GM19468 (cell line): ENCODE results near the gene AMMECR1.
"Not testable (repeated sequence)": the region's sequence is repeated elsewhere in the genome, so short reads cannot be mapped to it uniquely, and the experiment has no call there.

Experiments used
- ATAC-seq: cut with Tn5 transposase; IDR thresholded peaks from one replicate; pipeline ENCODE4 v1.9.1; 2021; ENCODE audit warnings: mild to moderate bottlenecking, moderate library complexity, moderate number of reproducible peaks; ENCODE audit not compliant: unreplicated experiment; ENCODE audit errors: extremely low read depth

The AMMECR1 gene

DNA sequence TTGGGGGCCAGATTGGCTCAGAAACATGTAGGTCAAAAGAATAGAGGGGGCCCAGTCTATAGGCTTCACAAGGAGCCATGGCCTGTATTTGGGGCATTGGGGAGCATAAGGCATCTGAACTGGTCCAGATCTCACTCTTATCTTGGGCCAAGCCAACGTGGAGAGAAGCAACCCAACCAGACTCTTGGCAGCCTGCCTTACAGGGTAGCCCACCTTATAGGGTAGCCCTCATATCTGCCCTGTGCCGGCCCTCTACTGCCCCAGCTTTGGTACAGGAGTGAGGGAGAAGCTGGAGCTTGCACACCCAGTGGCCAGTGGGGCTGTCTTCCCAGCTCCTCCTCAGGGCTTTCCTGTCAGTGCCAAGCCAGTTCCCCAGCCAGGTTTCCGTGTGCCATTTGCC lies 142.2 kb downstream of the AMMECR1 start:
- ATAC-seq: no peak

DNA sequence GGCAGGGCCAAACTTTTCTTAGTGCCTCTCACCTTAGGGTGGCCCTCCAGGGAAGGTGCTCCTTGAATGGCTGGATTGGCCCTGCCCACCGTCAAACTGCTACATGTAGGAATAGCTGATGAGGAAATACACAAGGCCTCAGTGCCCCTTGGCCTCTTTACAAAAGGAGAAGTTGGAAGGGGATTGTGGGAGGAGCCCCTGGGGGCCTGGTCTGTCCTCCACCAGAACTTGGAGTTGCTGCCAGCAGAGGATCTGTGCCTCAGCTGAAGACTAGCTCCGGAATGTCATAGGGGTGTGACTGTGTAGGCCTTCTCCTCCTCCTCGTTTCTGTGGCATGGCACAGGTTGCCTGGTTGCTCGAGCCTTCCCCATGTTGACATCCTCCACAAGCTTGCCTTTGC lies 142.7 kb downstream of the AMMECR1 start:
- no peak for ATAC-seq

DNA sequence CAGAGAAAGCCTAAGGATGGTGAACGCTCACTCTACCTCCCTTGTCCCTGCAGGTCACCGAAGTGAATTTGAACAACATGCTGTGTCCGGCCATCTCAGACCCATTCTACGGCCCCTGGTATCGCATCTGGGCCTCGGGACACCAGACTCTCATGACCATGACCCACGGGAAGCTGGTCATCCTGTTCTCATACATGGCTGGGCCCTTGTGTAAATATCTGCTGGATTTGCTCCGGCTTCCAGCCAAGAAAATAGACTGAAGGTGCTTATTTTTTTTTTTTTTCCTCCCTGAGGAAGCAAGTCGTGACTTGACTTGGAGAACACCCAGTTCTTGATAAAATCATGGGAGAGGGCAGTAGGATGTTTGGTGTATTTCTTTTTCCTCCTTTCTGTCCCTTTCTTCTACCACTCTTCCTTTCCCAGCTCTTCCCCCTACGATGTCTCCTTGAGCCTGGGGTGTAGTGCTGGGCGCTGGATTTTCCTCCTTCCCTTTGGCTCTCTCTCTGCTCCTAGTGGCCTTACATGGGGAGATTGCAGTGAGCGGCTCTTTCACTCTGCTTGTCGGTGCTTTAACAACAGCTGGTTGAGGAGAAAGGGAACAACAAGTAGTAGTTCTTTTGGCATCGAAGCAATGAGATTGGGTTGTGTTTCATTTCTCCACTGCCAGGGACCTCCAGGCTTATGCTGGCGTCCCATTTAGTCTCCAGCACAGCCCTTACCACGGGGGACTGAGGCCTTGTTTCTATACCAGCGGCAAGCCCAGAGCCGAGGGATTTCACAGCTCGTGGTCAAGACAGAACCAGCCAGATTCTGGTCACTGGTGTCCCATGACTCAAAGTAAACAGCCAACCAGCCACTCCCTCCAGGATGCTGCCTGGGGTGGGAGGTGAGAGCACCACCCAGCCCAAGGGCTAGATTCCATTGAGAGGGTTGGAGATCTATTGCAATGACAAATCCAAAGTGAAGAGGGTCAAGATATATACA lies 144.4 kb downstream of the AMMECR1 start:
- no peak for ATAC-seq

DNA sequence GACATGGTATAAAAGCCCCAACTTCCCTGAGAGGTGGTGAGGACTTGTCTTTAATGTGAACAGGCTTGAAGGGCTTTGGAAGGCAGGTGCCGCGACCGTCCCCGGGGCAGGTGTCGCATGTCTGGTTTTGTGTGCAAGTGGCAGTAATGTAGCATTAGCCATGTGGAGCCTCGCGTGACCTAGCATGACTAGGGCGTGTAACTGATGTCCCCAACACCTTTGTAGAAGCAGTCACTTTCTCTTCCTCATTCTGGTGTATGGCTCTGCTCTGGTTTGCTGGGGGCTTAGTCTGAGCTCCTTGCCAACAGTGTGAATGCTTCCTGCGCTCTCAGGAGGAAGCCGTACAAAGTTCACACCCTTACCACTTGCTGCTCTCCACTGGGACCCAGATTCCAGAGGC lies 145.7 kb downstream of the AMMECR1 start:
- peak; percentile 98 for ATAC-seq

DNA sequence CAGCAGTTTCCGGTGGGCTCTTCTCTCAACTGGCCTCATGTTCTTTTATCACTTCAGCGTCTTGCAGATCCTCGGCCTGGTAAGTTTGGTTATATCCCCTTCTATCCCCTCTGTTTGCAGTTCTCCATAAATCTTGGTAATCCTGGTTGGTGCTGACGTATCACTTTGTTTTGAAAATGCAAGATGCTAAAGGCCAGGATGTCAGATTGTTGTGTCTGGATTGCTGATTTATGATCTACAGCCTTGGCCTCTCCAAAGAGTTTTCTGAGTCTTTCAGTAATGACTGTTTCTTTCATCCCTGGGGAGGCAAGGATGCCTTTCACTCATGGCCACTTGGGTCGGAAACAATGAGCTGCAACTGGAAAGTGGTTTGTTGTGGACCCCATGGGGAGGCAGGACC lies 146.4 kb downstream of the AMMECR1 start:
- ATAC-seq: no peak

DNA sequence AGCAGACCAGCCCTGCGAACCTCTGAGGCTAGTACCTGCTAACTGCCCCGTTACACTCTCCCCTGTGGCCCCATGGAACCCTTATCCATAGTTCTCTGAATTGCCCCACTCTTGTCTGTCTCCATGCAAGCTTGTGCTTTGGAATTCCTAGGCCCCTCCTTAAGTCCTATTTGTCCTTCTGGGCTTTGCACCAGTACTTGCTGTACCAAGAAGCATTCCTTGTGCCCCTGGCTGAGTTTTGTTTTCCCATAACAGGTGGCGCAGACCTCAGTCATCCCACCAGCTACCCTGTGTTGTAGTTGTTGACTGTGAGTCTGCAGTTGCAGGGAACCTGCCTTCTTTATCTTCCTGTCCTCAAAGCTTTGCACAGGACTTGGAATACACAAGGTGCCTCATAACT lies 147.9 kb downstream of the AMMECR1 start:
- ATAC-seq: no peak

DNA sequence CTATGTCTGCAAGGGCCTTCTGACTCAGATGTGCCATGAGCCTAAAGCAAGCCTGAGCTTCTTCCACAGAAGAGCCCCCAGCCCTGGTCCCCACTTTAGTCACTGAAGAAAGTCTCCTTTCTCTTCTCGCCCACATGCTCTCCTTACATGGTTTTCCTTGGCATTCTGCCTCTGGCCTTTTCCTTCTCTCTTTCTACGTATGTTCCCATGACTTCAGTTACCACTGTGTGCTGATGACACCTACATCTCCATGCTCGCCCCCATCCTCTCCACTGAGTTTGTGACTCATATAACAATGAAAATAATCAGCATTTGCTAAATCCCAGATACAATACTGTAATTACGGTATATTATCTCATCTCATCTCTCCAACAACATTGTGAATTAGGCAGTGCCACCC lies 149.3 kb downstream of the AMMECR1 start:
- no peak for ATAC-seq

DNA sequence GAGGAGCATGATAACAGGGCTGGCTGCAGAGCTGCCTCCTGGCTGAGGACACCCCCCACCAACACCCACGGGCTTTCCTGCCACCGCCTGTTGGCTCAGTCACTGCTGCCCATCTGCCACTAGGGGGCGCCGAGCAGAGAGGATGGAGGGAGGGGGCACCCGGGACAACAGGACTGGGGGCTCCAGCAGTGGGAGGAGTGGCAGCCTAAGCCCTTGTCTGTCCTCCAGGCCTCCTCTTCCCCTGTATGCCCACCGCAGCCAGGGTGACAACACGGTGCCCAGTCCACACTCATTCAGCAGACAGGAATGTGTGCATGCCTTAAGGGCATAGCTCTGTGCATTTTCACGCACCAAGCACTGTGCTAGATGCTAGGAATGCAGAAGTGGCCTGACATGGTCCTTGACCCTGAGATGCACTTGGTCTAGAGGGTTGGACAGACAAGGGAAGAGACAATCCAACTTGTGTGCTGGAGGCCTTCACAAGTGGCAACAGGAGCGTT lies 149.9 kb downstream of the AMMECR1 start:
- ATAC-seq: no peak

DNA sequence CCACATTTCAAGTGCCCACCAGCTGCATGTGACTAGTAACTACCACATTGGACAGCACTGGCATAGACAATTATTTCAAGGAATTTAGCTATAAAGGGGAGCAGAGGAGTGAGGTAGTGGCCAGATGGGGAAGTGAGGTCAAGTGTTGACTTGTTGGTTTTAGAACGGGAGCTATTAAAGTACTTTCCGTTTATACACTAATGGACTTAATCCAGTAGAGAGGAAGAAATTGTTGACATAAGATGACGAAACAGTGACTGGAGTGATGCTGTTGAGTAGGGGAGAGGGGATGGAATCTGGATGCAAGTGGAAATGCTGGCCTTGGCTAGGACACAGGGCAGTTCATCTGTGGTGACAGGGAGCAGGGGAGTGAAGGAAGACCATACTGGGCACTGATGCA lies 154.4 kb downstream of the AMMECR1 start:
- no peak for ATAC-seq

DNA sequence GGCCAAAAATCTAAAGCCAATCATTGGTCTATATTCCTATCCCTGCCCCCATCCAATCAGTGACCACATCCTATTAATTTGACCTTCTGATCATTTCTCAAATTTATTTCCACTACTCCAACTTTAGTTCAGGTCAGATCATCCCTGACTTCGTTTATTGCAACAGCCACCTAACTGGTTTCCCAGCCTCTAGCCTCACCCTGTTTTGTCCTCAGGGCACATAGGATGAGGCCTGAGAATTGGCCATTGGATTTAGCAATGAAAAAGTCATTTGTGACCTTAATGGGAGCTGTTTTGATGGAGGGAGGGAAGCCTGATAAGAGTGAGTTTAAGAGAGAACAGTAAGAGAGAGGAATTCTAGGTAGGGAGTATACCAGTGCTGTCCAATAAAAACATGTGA lies 155.0 kb downstream of the AMMECR1 start:
- no peak for ATAC-seq

DNA sequence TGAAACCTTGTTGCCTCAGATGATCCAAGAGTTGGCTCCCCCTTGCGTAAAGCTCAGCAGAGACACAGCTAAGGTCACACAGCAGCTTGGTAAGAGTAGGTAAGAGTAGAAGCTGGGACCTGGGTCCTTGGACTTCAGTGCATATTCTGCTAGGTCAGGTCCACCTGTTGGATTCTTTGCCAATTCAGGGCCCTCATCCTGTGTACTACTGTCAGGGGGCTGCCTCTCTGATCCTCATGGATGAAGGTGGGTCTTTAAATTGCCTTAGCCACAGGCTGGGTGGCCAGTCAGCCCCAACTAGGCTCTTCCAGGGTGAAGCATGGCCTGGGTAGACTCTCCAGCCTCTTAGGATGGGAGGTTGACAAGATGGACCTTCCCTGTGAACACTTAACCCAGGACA lies 155.8 kb downstream of the AMMECR1 start:
- ATAC-seq: no peak

DNA sequence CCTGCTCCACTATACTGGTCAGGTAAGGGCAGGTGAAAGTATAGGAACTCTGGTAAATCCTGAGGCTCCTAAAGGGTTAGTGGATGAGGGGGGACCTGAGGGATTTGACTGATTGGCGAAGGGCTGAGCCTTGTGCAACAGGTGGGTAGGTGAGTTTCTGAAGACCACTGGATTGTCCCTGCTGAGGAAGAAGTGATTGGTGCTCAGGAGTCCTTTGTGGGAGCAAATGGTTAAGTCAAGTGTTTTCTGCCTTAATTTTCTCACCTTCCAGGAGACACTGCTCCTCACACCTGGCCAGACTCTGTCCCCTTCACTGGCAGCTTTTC lies 156.6 kb downstream of the AMMECR1 start:
- ATAC-seq: no peak

DNA sequence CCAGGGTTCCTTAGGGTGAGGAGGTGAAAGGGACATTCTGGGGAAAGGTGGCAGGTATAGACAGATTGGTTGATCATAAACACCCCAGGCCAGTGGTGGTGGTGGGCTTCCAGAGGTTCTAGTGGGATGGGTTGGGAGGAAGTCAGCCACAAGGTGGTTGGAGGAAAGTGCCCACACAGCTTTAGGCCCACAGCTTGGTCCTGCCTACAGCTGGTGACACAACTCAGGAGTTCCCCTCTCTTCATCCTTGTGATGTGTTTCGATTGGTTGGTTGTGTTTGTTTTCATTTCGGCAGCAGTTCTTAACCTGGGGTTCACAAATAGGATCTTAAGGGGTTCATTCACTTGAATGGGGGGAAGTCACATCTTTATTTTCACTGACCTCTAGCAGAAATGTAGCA lies 158.0 kb downstream of the AMMECR1 start:
- no peak for ATAC-seq

DNA sequence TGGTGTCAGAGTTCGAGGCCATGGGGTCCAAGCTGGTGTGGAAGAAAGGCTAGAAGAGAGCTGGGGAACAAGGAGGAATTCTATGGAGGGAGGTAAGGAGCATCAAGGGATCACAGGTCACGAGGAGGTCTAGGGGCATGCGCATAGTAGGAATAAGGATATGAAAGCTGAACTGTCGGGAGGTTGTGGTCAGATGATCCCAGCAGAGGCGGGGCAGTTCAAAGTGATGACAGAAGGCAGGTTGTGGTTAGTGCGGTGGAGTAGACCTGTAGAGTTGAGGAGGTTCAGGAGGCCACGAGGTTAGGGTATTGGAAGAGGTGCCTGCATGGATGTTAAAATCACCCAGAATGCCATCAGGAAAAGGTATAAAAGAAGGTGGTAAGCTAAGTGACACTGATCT lies 158.7 kb downstream of the AMMECR1 start:
- ATAC-seq: no peak

DNA sequence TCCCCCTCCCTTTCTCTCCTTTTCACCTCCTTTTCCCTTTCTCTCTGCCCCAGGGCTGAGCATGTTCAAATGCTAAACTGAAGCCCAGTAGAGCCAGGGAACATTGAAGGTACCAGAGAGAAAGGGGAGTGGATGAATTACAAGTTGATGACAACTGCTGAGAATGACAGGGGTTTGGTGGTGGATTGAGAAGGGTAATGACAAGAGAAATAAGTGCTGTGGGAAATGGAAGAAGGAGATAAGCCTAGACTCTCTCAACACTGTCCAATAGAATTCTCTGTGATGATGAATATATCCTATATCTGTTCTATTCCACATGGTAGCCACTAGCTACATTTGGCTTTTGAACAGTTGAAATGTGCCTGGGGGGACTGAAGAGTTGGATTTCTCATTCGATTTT lies 160.4 kb downstream of the AMMECR1 start:
- ATAC-seq: no peak

DNA sequence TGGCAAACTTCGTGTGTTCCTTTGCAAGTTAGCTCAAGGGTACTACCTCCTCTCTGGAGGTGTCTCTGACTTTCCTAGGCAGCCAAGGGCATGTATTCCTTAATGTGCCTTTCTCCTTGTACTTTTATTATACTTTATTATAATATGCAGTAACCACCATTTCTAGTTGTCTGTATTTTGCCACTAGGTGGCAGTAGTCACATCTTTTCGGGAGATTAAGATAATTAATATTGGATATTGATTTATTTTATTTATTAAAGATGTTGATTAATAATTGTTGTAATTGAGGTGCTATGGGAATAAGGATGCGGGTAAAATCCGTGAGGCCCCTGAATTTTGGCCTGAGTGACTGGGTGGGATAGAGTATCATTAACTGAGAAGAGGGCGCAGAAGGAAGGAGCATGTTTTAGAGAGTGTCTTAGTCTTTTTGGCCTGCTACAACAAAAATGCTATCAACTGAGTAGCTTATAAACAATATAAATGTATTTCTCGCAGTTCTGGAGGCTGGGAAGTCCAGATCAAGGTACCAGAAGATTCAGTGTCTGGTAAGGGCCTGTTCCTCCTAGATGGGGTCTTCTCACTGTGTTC lies 161.6 kb downstream of the AMMECR1 start:
- no peak for ATAC-seq

DNA sequence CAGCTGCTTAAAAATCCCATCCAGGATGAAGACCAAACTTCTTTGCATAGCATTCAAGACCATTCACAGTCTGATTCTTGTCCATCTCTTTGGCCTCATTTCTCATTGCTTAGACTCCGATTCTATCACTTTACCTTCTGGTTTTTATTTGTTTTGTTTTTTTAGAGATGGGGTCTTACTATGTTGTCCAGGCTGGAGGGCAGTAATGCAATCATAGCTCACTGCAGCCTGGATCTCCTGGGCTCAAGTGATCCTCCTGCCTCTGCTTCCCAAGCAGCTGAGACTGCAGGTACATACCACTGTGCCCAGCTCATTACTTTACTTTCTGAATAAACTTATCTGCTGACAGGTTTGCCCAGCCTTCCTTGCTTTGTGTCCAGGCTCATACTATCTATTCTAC lies 162.1 kb downstream of the AMMECR1 start:
- ATAC-seq: no peak

DNA sequence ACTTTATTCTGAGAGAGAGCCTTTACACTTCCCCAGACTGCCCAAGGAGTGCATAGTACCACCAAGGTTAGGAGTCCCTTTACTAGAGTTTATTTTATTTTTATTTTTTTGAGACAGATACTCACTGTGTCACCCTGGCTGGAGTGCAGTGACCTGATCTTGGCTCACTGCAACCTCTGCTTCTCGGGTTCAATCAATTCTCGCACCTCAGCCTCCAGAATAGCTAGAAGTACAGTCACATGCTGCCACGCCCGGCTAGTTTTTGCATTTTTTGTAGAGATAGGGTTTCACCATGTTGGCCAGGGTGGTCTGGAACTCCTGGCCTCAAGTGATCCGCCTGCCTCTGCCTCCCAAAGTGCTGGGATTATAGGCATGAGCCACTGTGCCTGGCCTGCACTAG lies 163.6 kb downstream of the AMMECR1 start:
- ATAC-seq: not testable (repeated sequence)

DNA sequence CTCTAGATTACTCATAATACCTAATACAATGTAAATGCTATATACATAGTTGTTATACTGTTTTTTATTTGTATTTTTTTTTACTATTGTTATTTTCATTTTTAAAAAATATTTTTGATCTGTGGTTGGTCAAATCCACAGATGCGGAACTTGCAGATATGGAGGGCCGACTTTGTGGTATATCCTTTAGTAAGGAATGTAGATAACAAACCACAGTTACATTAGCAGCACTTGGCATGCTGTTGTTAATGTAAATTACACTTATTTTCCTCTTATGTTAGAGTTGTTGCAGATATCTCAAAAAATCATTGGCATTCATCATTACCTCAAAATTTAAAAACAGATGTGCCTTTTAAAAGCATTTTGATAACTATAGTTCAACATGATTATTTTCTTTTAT lies 164.0 kb downstream of the AMMECR1 start:
- no peak for ATAC-seq

DNA sequence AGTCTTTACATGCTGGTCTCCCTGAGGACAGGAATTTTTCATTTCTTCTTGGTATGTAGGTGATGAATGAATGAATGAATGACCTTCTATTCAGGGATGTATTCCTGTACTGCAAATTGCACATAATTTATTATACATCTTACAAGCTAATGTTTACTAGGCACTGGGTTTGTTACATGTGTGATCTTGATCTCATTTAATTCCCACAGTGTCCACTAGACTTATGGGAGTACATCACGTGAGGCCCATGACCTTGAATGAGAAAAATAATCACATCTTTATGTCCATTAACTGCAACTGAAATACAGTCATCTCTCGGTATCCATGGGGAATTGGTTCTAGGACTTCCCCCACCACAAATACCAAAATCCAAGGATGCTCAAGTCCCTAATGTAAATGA lies 164.6 kb downstream of the AMMECR1 start:
- ATAC-seq: no peak

DNA sequence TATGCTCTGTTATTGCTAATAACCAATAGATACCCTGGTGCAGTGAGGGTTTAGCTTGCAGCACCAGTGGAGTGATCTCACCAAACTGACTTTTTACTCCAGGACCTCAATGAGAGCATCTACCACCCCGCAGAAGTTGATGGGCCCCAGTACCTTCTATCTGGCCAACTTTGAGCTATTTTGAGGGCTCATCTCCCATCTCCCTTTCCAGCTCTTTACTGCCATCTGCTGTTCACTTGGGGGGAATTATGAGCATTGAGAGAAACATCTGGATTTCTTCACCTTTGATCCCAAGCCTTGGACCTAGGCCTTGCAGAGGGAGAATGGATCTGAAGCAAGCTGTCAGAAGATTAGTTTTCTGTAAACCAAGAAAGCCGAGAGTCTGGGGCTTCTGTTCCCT lies 171.4 kb downstream of the AMMECR1 start:
- no peak for ATAC-seq

DNA sequence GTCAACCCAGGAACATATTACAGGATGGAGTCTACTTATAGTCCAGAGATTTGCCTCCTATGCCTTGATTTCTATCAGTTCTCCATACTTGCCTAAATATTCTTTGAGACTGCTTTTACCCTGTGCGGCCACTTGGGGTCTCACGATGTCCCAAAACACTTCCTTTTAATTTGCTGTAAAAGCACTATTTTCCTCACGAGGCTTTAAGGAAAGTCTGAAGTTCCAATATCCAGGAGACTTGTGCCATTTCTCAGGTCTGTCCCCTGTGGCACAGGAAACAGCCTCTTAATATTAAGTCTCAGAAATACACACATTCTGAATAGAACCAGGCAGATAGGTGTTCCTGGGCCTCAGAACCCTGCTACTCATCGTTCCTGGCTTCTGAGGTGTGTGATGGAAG lies 172.0 kb downstream of the AMMECR1 start:
- ATAC-seq: no peak
